ENCODE data around the gene MED27. TPM values are rescaled to one million over a fixed set of nuclear protein-coding genes. Genes with fewer than 3 reads are reported as not detected.

MED27 gene
- total RNA-seq, 1 donor from 2014 or later = 17.7 TPM

GRCh38 chr9:131915181-131915580 lies 164.5 kb downstream of the MED27 start:
- intact Hi-C loops (cut with DNase I) = no loop called here
- DNase-seq (ENCODE audit: extremely low spot score in 2 of 2) = no peak
- H3K36me3 ChIP-seq = no peaks in the 10 kb centered on the region
- no peaks in the 10 kb centered on the region for H3K4me1 ChIP-seq
- H3K9me3 ChIP-seq = no peaks in the 10 kb centered on the region
- no peak overlapping the region for H3K27ac ChIP-seq
- no peaks in the 10 kb centered on the region for H3K27me3 ChIP-seq
- no peak overlapping the region for H3K4me3 ChIP-seq
- no peak for TF ChIP-seq CTCF (IDR thresholded peaks at IDR 0.05)
- TF ChIP-seq POLR2AphosphoS5 (IDR thresholded peaks at IDR 0.05; ENCODE audit: insufficient read depth in 1 of 2, low read depth in 1 of 2) = no peak
- TF ChIP-seq POLR2A (IDR thresholded peaks at IDR 0.05) = no peak

GRCh38 chr9:131912671-131913070 lies 167.0 kb downstream of the MED27 start:
- DNase-seq (ENCODE audit: extremely low spot score in 2 of 2) = no peak
- Histone ChIP-seq H3K4me3 (no peak overlapping the region), H3K27me3 (no peaks in the 10 kb centered on the region), H3K9me3 (no peaks in the 10 kb centered on the region), H3K4me1 (no peaks in the 10 kb centered on the region), H3K36me3 (no peaks in the 10 kb centered on the region), H3K27ac (no peak overlapping the region)
- intact Hi-C loops (cut with DNase I) = no loop called here
- no peak for TF ChIP-seq POLR2A (IDR thresholded peaks at IDR 0.05)
- TF ChIP-seq POLR2AphosphoS5 (IDR thresholded peaks at IDR 0.05; ENCODE audit: insufficient read depth in 1 of 2, low read depth in 1 of 2) = no peak

- H3K36me3 ChIP-seq = no peaks in the 10 kb centered on the region
- H3K27me3 ChIP-seq = no peaks in the 10 kb centered on the region
- H3K9me3 ChIP-seq = no peaks in the 10 kb centered on the region
- H3K4me3 ChIP-seq = no peak overlapping the region
- TF ChIP-seq POLR2AphosphoS5 (IDR thresholded peaks at IDR 0.05; ENCODE audit: insufficient read depth in 1 of 2, low read depth in 1 of 2) = no peak
- TF ChIP-seq CTCF (IDR thresholded peaks at IDR 0.05) = no peak
- no peak for TF ChIP-seq POLR2A (IDR thresholded peaks at IDR 0.05)
- H3K4me1 ChIP-seq = no peaks in the 10 kb centered on the region
- no peak for DNase-seq (ENCODE audit: extremely low spot score in 2 of 2)
- H3K27ac ChIP-seq = no peak overlapping the region
- intact Hi-C loops (cut with DNase I) = no loop called here
Observed at GRCh38 chr9:131912069-131912468, 167.6 kb downstream of the MED27 start.

- H3K4me1 ChIP-seq = no peaks in the 10 kb centered on the region
- no peaks in the 10 kb centered on the region for H3K36me3 ChIP-seq
- no peak overlapping the region for H3K4me3 ChIP-seq
- H3K9me3 ChIP-seq = no peaks in the 10 kb centered on the region
- H3K27ac ChIP-seq = no peak overlapping the region
- no peaks in the 10 kb centered on the region for H3K27me3 ChIP-seq
- intact Hi-C loops (cut with DNase I) = no loop called here
- no peak for DNase-seq (ENCODE audit: extremely low spot score in 2 of 2)
- TF ChIP-seq POLR2A (IDR thresholded peaks at IDR 0.05) = no peak
- TF ChIP-seq CTCF (IDR thresholded peaks at IDR 0.05) = no peak
- TF ChIP-seq POLR2AphosphoS5 (IDR thresholded peaks at IDR 0.05; ENCODE audit: insufficient read depth in 1 of 2, low read depth in 1 of 2) = no peak
Observed at GRCh38 chr9:131910572-131910971, 169.1 kb downstream of the MED27 start.

- Histone ChIP-seq H3K4me3 (no peak overlapping the region), H3K27ac (no peak overlapping the region), H3K9me3 (no peaks in the 10 kb centered on the region), H3K36me3 (no peaks in the 10 kb centered on the region), H3K27me3 (no peaks in the 10 kb centered on the region), H3K4me1 (no peaks in the 10 kb centered on the region)
- intact Hi-C loops (cut with DNase I) = no loop called here
- DNase-seq (ENCODE audit: extremely low spot score in 2 of 2) = no peak
- no peak for TF ChIP-seq POLR2AphosphoS5 (IDR thresholded peaks at IDR 0.05; ENCODE audit: insufficient read depth in 1 of 2, low read depth in 1 of 2)
- TF ChIP-seq CTCF (IDR thresholded peaks at IDR 0.05) = no peak
Observed at GRCh38 chr9:131905144-131905543, 174.5 kb downstream of the MED27 start.
